PC-9 (cell line): ENCODE results near the gene GP2.
"Not testable (repeated sequence)": the region's sequence is repeated elsewhere in the genome, so short reads cannot be mapped to it uniquely, and the experiment has no call there.

Source experiments
- EZH2 ChIP-seq: fragments of 200-600 bp; sonication (generic); IDR thresholded peaks from 2 replicates; pipeline ENCODE4 v1.8.0; 2017; ENCODE audit warnings: antibody characterized with exemption, low read depth
- TF ChIP-seq, protein P1 (sequence below): fragments of 200-600 bp; sonication (generic); conservative IDR thresholded peaks from 2 replicates; pipeline ENCODE4 v1.6.1; 2017; ENCODE audit warnings: mixed run types, antibody characterized with exemption, mild to moderate bottlenecking, moderate library complexity

- TF ChIP-seq, protein P1, sequence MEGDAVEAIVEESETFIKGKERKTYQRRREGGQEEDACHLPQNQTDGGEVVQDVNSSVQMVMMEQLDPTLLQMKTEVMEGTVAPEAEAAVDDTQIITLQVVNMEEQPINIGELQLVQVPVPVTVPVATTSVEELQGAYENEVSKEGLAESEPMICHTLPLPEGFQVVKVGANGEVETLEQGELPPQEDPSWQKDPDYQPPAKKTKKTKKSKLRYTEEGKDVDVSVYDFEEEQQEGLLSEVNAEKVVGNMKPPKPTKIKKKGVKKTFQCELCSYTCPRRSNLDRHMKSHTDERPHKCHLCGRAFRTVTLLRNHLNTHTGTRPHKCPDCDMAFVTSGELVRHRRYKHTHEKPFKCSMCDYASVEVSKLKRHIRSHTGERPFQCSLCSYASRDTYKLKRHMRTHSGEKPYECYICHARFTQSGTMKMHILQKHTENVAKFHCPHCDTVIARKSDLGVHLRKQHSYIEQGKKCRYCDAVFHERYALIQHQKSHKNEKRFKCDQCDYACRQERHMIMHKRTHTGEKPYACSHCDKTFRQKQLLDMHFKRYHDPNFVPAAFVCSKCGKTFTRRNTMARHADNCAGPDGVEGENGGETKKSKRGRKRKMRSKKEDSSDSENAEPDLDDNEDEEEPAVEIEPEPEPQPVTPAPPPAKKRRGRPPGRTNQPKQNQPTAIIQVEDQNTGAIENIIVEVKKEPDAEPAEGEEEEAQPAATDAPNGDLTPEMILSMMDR = not testable (repeated sequence)
- TF ChIP-seq EZH2 = not testable (repeated sequence)
Observed at GRCh38 chr16:20321051-20321450, 6.3 kb downstream of the GP2 start.
